Panc1 (cell line): ENCODE results near the gene ITPKB.

Experiments
- CTCF ChIP-seq: fragments of 450-650 bp; IDR thresholded peaks from 2 replicates; pipeline ENCODE4 v1.5.1; 2017; ENCODE audit warnings: mild to moderate bottlenecking
- POLR2AphosphoS5 ChIP-seq: IDR thresholded peaks from 2 replicates; pipeline ENCODE4 v1.6.1; 2012; ENCODE audit warnings: mild to moderate bottlenecking, low read depth, low read length, moderate library complexity
- REST ChIP-seq, 2 experiments: IDR thresholded peaks; 2 replicates each; pipeline ENCODE4 v1.6.1; 2011 to 2012; ENCODE audit warnings: low read depth in 2 of 2, control low read depth in 1 of 2, low read length in 1 of 2, mild to moderate bottlenecking in 1 of 2, moderate library complexity in 1 of 2; ENCODE audit not compliant: insufficient read depth in 1 of 2
- SIN3A ChIP-seq: IDR thresholded peaks from 2 replicates; pipeline ENCODE4 v1.6.1; 2012; ENCODE audit warnings: low read depth, mild to moderate bottlenecking, low read length, moderate library complexity, borderline replicate concordance; ENCODE audit not compliant: insufficient read depth
- TCF7L2 ChIP-seq: IDR thresholded peaks from 2 replicates; pipeline ENCODE4 v1.6.1; 2011; ENCODE audit warnings: mild to moderate bottlenecking, low read depth, low read length, inconsistent platforms

- no peak for TF ChIP-seq POLR2AphosphoS5
- no peak for TF ChIP-seq CTCF
- no peak for TF ChIP-seq REST (IDR thresholded peaks at IDR 0.05; ENCODE audit: insufficient read depth in 1 of 2, low read depth in 2 of 2, low read length in 1 of 2)
- no peak for TF ChIP-seq SIN3A
- TF ChIP-seq TCF7L2, result no peak
These were observed 22.5 kb downstream of the ITPKB start for GRCh38 chr1:226716577-226716976.
